ENCODE measurements around the gene IQCH. TPM values are rescaled to one million over a fixed set of nuclear protein-coding genes. Genes with fewer than 3 reads are reported as not detected.
"Not testable (repeated sequence)": the region's sequence is repeated elsewhere in the genome, so short reads cannot be mapped to it uniquely, and the experiment has no call there.

Gene IQCH
- total RNA-seq, 1 experiment from 2014 or later, result 1.1 TPM

DNA sequence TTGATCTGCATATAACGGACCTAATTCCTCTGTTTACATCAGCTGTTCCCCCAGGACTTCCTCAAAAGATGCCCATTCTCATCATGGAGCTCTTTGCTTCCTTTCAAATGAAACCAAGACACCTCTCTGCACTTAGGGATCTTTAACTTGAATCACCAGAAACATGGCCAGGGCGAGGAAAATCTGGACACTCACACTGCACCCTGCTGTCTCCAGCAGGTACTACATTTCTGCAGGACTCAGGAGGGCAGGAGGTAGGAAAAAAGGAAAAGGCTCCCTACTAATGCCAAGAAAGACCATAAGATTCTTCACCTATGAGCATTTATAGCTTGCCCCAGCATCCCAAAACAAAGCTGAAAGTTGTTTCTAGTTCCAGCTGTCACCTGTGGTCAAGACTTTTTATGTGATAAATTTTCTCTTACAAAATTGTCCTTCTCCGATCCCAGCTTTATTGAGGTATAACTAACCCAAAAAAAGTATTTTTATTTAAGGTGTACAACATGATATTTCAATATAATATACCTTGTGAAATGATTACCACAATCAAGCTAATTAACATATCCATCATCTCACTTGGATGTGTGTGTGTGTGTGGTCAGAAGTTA lies 179.0 kb downstream of the IQCH start:
- no peak overlapping the region for H3K4ac ChIP-seq (ENCODE audit: low read depth, low read length)
- peak; percentile 56 for DNase-seq
- H3K27ac Mint-ChIP-seq, result no peak overlapping the region
- H4K91ac ChIP-seq (ENCODE audit: insufficient read length, low read depth, low read length), result no peak overlapping the region
- H3K14ac ChIP-seq (ENCODE audit: insufficient read depth, low read length), result no peak overlapping the region
- no peaks in the 10 kb centered on the region for H3K4me1 ChIP-seq (ENCODE audit: insufficient read depth, low read length)
- H2AK5ac ChIP-seq (ENCODE audit: insufficient read length, low read length), result no peak overlapping the region
- no peak overlapping the region for H3T11ph ChIP-seq (ENCODE audit: low read length)
- H2BK5ac ChIP-seq (ENCODE audit: insufficient read length, low read length), result no peak overlapping the region
- TF ChIP-seq CTCF (conservative IDR thresholded peaks at IDR 0.05), result peak; percentile 79
- H2BK12ac ChIP-seq (ENCODE audit: insufficient read length, low read depth, low read length), result no peak overlapping the region
- no peaks in the 10 kb centered on the region for H3K27me3 ChIP-seq (ENCODE audit: insufficient read depth, low read length)
- no peak overlapping the region for H3K4me3 Mint-ChIP-seq
- no peak overlapping the region for H3K18ac ChIP-seq (ENCODE audit: insufficient read length, low read depth, low read length)
- H3K23ac ChIP-seq (ENCODE audit: insufficient read length, low read depth, low read length), result no peak overlapping the region
- H2AFZ ChIP-seq (ENCODE audit: low read length), result no peak overlapping the region
- no peaks in the 10 kb centered on the region for H3K36me3 Mint-ChIP-seq (ENCODE audit: insufficient read depth in 1 of 3, low read depth in 3 of 3)
- H3K9me3 Mint-ChIP-seq, result no peaks in the 10 kb centered on the region
- H2BK15ac ChIP-seq (ENCODE audit: low read depth, low read length), result no peak overlapping the region
- H3K9me3 ChIP-seq (ENCODE audit: control insufficient read depth, low read depth, low read length), result no peaks in the 10 kb centered on the region
- no CpG with 5 or more reads among the region's 3 CpGs for WGBS (ENCODE audit: extremely low coverage, insufficient read length, low lambda C conversion rate)
- no peak overlapping the region for H2BK120ac ChIP-seq (ENCODE audit: low read depth, low read length, poor library complexity, severe bottlenecking)
- no peaks in the 10 kb centered on the region for H3K79me1 ChIP-seq (ENCODE audit: insufficient read depth, low read depth, low read length, poor library complexity, severe bottlenecking)
- H3K4me1 Mint-ChIP-seq, result peaks cover 18 to 23% of the 10 kb centered on the region in 2 experiments
- no peak overlapping the region for H4K5ac ChIP-seq (ENCODE audit: insufficient read length, low read depth, low read length)
- no peaks in the 10 kb centered on the region for H4K20me1 ChIP-seq (ENCODE audit: control insufficient read depth, insufficient read depth, insufficient read length)
- no peak overlapping the region for H3K4me2 ChIP-seq (ENCODE audit: insufficient read depth, insufficient read length, low read length)
- no peak overlapping the region for H3K56ac ChIP-seq (ENCODE audit: insufficient read length, low read depth, low read length)
- H3K27ac ChIP-seq (ENCODE audit: insufficient read length, low read depth, low read length), result no peak overlapping the region
- H3K27me3 Mint-ChIP-seq (ENCODE audit: low read depth), result no peaks in the 10 kb centered on the region
- no peak overlapping the region for H4K8ac ChIP-seq (replicated peaks; ENCODE audit: insufficient read length, low read depth, low read length)
- no peak overlapping the region for H2BK20ac ChIP-seq (ENCODE audit: low read depth, low read length, poor library complexity, severe bottlenecking)
- no peaks in the 10 kb centered on the region for H3K79me2 ChIP-seq (ENCODE audit: insufficient read depth, low read length)
- H3K9ac ChIP-seq (ENCODE audit: extremely low read depth, insufficient read length, low read length), result no peak overlapping the region
- no peaks in the 10 kb centered on the region for H3K23me2 ChIP-seq (ENCODE audit: insufficient read length, low read depth, low read length, poor library complexity, severe bottlenecking)

- H3K9me3 ChIP-seq (ENCODE audit: control insufficient read depth, low read depth, low read length); H2BK20ac ChIP-seq (ENCODE audit: low read depth, low read length, poor library complexity, severe bottlenecking); H3K56ac ChIP-seq (ENCODE audit: insufficient read length, low read depth, low read length); DNase-seq; H3K27me3 Mint-ChIP-seq (ENCODE audit: low read depth); H2BK15ac ChIP-seq (ENCODE audit: low read depth, low read length); H3K14ac ChIP-seq (ENCODE audit: insufficient read depth, low read length); H3K23me2 ChIP-seq (ENCODE audit: insufficient read length, low read depth, low read length, poor library complexity, severe bottlenecking); H3K79me2 ChIP-seq (ENCODE audit: insufficient read depth, low read length); H3K9ac ChIP-seq (ENCODE audit: extremely low read depth, insufficient read length, low read length); H3K4me2 ChIP-seq (ENCODE audit: insufficient read depth, insufficient read length, low read length); H3T11ph ChIP-seq (ENCODE audit: low read length); H3K27me3 ChIP-seq (ENCODE audit: insufficient read depth, low read length); H3K18ac ChIP-seq (ENCODE audit: insufficient read length, low read depth, low read length); H3K79me1 ChIP-seq (ENCODE audit: insufficient read depth, low read depth, low read length, poor library complexity, severe bottlenecking); H4K8ac ChIP-seq (replicated peaks; ENCODE audit: insufficient read length, low read depth, low read length); H3K4me1 ChIP-seq (ENCODE audit: insufficient read depth, low read length); H3K4me3 Mint-ChIP-seq; H3K23ac ChIP-seq (ENCODE audit: insufficient read length, low read depth, low read length); H2AK5ac ChIP-seq (ENCODE audit: insufficient read length, low read length); H2BK5ac ChIP-seq (ENCODE audit: insufficient read length, low read length); H4K20me1 ChIP-seq (ENCODE audit: control insufficient read depth, insufficient read depth, insufficient read length); H2BK120ac ChIP-seq (ENCODE audit: low read depth, low read length, poor library complexity, severe bottlenecking); H4K5ac ChIP-seq (ENCODE audit: insufficient read length, low read depth, low read length); H3K27ac ChIP-seq (ENCODE audit: insufficient read length, low read depth, low read length); H3K4ac ChIP-seq (ENCODE audit: low read depth, low read length); H4K91ac ChIP-seq (ENCODE audit: insufficient read length, low read depth, low read length); H2BK12ac ChIP-seq (ENCODE audit: insufficient read length, low read depth, low read length); H2AFZ ChIP-seq (ENCODE audit: low read length): not testable (repeated sequence)
- peak overlapping the region in 2 of 3 experiments; percentile 17 to 76; a peak in 3 of 7 replicates for H3K27ac Mint-ChIP-seq
- H3K9me3 Mint-ChIP-seq, result peaks cover 6 to 16% of the 10 kb centered on the region in 2 experiments; a peak in 3 of 5 replicates
- peaks cover 18 to 23% of the 10 kb centered on the region in 2 experiments for H3K4me1 Mint-ChIP-seq
- no CpG with 5 or more reads among the region's 13 CpGs for WGBS (ENCODE audit: extremely low coverage, insufficient read length, low lambda C conversion rate)
- peaks cover 1 to 16% (median 3%) of the 10 kb centered on the region in 3 experiments; a peak in 4 of 7 replicates for H3K36me3 Mint-ChIP-seq (ENCODE audit: insufficient read depth in 1 of 3, low read depth in 3 of 3)
These were observed 182.0 kb downstream of the IQCH start for GRCh38 chr15:67436351-67437250.

Data from H9 (cell line).